HFF-Myc (cell line): ENCODE measurements around the gene MAPKAPK3.

Experiments
- DNase-seq: peaks from one replicate; pipeline ENCODE4 v3.0.0-alpha.2; 2011; ENCODE audit warnings: low read depth; ENCODE audit errors: extremely low read depth
- H3K4me3 ChIP-seq: replicated peaks from 2 replicates; pipeline ENCODE4 v1.5.1; 2011; ENCODE audit warnings: low read depth, mild to moderate bottlenecking, control low read depth, low read length
- CTCF ChIP-seq: IDR thresholded peaks from 2 replicates; pipeline ENCODE4 v1.5.1; 2012; ENCODE audit warnings: mild to moderate bottlenecking, low read depth, low read length, control low read depth; ENCODE audit errors: missing control alignments

Gene MAPKAPK3

GRCh38 chr3:50604628-50605588, 12.0 kb upstream of the MAPKAPK3 start:
- TF ChIP-seq CTCF = no peak
- H3K4me3 ChIP-seq = no peak overlapping the region
- no peak for DNase-seq

GRCh38 chr3:50605901-50606326, 11.0 kb upstream of the MAPKAPK3 start:
- no peak for TF ChIP-seq CTCF
- no peak for DNase-seq

GRCh38 chr3:50606596-50606995, 10.4 kb upstream of the MAPKAPK3 start:
- no peak overlapping the region for H3K4me3 ChIP-seq
- no peak for DNase-seq
- no peak for TF ChIP-seq CTCF

More at GRCh38 chr3:50605901-50606326, 11.0 kb upstream of the MAPKAPK3 start:
- no peak overlapping the region for H3K4me3 ChIP-seq

GRCh38 chr3:50607271-50608091, 9.5 kb upstream of the MAPKAPK3 start:
- no peak overlapping the region for H3K4me3 ChIP-seq
- no peak for TF ChIP-seq CTCF
- no peak for DNase-seq

- DNase-seq = no peak
- H3K4me3 ChIP-seq = no peak overlapping the region
- no peak for TF ChIP-seq CTCF
Measured at GRCh38 chr3:50608278-50608677, 8.7 kb upstream of the MAPKAPK3 start.

GRCh38 chr3:50609071-50609762, 7.7 kb upstream of the MAPKAPK3 start:
- DNase-seq = no peak
- no peak for TF ChIP-seq CTCF
- no peak overlapping the region for H3K4me3 ChIP-seq
